Measurements from ENCODE around the gene CALCB. TPM values are rescaled to one million over a fixed set of nuclear protein-coding genes. Genes with fewer than 3 reads are reported as not detected.
"Not testable (repeated sequence)": the region's sequence is repeated elsewhere in the genome, so short reads cannot be mapped to it uniquely, and the experiment has no call there.

CALCB gene
- under 1 TPM; 0.12 to 0.50 TPM for total RNA-seq

DNA sequence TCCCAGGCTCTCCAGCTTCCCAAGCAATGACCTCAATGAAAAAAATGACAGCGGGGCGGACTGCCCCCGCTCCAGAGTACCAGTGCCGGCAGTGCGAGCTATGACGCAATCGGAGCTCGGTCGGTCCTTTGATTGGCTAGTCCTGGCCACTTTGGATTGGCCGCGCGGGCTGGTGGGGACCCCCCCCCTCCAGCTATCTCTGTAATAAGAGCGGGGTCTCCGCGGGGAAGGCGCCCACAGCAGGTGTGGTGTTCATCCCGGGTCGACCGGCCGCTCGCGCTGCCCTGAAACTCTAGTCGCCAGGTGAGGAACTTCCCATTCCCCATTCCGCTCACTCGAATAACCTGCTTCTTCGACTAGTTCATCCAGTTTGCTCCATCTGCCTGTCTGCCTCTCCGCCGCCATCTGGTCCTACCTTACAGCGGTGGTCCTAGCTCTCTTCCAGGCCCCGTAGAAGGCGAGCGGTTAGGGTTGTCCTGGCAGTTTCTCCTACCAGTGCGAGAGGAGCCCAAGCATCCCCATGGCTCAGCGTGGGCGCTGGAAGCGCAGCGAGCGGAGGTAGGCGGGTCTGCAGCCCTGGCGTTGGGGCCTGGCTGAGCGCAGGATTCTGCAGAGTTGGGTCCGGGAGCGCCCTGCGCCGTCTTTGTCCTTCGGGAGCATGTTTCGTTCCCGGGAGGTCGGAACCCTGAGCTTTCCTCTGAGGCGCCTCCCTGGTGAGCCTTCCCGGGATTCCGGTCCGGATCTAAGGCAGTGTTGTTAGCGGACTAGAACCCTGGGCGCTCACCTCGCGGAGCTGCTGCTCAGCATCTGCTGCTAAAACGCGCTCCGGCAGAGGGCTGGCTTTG is at the start of gene CALCB:
Gene CALCB (plus strand): TSS at position 233 of the 845 bp plus-strand sequence. CDS start 1,126 bp downstream, outside the sequence.
- no peak for ATAC-seq
- Mint-ChIP-seq H3K4me3 (peak within 1 kb of the TSS; percentile 77), H3K27ac (no peak within 1 kb of the TSS), H3K27me3 (peaks cover 32 to 43% of the 10 kb centered on the region in 2 donors), H3K4me1 (ENCODE audit: low read depth in 2 of 2) (peaks cover 9 to 16% of the 10 kb centered on the region in 2 donors), H3K36me3 (peaks cover 9% of the 10 kb centered on the region), H3K9me3 (peaks cover under 1% of the 10 kb centered on the region)
- no peak for DNase-seq (ENCODE audit: low spot score)

DNA sequence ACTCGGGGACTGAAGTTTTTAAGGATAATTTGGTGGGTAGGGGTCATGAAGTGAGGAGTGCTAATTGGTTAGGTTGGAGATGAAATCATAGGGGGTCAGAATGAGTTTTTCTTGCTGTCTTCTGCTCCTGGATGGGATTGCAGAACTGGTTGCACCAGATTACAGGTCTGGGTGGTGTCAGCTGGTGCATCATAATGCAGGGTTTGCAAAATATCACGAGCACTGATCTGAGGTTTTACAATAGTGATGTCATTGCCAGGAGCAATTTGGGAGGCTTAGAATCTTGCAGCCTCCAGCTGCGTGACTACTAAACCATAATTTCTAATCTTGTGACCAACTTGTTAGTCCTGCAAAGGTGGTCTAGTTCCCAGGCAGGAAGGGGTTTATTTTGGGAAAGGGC is 46.4 kb upstream of the CALCB start:
- ATAC-seq, result no peak
- DNase-seq (ENCODE audit: low spot score), result no peak

DNA sequence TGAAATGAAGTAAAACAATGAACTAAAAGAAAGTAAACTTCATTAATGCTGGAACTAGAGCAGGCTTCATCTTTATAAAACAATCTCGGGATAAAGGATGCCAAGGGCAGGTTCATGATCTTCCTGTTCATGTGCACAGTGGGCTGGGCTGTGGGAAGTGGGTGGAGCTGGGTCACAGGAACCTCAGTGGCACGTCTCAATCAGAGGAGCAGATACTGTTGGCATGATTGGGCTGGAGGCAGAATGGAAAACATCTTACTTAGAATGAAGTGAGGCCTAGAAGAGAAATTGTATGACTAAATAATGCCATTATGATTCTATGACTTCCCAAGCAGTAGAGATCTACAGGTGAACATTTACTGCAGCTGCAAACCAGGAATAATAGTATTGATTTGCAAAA is 45.4 kb upstream of the CALCB start:
- no peaks in the 10 kb centered on the region for H3K9me3 Mint-ChIP-seq
- ATAC-seq (no peak), DNase-seq (ENCODE audit: low spot score) (no peak)
- no peak overlapping the region for H3K27ac Mint-ChIP-seq
- H3K4me3 Mint-ChIP-seq, result no peak overlapping the region
- H3K4me1 Mint-ChIP-seq (ENCODE audit: low read depth in 2 of 2), result no peaks in the 10 kb centered on the region
- no peaks in the 10 kb centered on the region for H3K36me3 Mint-ChIP-seq
- peaks cover 33 to 47% of the 10 kb centered on the region in 2 donors for H3K27me3 Mint-ChIP-seq

More for the DNA sequence above, 46.4 kb upstream of the CALCB start:
- Mint-ChIP-seq H3K9me3 (no peaks in the 10 kb centered on the region), H3K4me1 (ENCODE audit: low read depth in 2 of 2) (no peaks in the 10 kb centered on the region), H3K27me3 (peaks cover 31 to 44% of the 10 kb centered on the region in 2 donors), H3K27ac (no peak overlapping the region), H3K36me3 (no peaks in the 10 kb centered on the region), H3K4me3 (no peak overlapping the region)

DNA sequence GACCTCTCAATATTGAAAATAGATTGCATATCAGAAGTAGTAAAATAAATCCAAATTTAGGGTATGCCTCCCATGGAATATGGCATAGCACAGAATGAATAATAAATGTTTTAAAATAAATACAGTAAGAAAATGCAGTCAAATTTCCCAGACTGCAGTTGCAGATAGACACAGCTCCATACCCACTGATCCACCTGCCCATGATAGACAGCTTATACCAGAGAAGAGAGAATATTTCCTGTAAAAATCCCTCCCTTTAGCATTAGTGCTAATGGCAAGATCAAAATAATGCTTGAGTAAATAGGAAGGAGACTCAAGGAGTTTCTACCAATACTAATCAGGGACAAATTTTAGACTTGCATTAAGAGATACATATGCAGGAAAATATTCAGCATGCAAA is 45.0 kb upstream of the CALCB start:
- H3K27me3 Mint-ChIP-seq, result peaks cover 36 to 50% of the 10 kb centered on the region in 2 donors
- H3K36me3 Mint-ChIP-seq, result no peaks in the 10 kb centered on the region
- no peak for ATAC-seq
- no peaks in the 10 kb centered on the region for H3K9me3 Mint-ChIP-seq
- no peak overlapping the region for H3K4me3 Mint-ChIP-seq
- no peak overlapping the region for H3K27ac Mint-ChIP-seq
- no peak for DNase-seq (ENCODE audit: low spot score)
- H3K4me1 Mint-ChIP-seq (ENCODE audit: low read depth in 2 of 2), result no peaks in the 10 kb centered on the region

DNA sequence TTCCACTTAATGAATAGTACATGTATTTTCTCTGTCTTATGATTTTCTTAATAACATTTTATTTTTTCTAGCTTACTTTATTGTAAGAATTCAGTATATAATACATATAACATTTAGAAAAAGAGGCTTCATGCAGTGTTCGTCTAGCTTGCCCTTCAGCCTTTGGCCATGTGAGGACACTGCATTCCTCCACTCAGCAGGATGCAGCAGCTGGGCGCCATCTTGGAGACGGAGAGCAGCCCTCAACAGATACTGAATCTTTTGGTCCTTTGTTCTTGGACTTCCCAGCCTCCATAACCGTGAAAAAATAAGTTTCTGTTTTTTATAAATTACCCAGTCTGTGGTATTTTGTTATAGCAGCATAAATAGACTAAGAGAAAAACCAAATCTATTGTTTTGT is 41.4 kb upstream of the CALCB start:
- H3K27ac Mint-ChIP-seq, ATAC-seq: not testable (repeated sequence)
- peaks cover 30 to 31% of the 10 kb centered on the region in 2 donors for H3K27me3 Mint-ChIP-seq

DNA sequence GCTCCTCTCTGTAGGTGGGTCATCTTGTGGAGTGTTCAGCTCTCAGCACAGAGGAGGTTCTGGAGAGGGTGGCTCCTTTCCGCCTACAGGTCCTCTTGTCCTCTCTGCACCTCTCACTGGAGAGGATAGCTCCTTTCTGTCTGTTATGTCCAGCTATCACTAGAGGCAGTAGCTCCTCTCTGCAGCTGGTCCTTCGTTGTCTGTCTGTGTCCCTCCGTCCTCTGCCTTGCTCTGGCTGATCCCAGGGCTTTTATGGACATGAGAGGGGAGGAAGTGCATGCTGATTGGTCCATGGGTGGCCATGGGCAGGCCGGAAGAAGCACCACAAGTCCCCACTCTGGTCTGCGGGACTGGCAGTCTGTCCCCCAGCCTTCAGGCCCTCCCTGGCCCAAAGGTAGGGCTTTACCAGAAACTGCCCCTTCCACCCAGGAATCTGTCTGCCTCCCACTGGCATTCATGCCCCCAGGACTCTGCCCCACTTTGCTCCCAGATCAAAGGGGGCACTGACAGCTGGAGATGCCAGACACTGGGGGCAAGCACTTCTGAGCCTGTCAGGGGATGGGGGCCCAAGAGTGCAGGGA is 38.6 kb upstream of the CALCB start:
- H3K9me3 Mint-ChIP-seq, result no peaks in the 10 kb centered on the region
- H3K4me1 Mint-ChIP-seq (ENCODE audit: low read depth in 2 of 2), result no peaks in the 10 kb centered on the region
- no peak overlapping the region for H3K27ac Mint-ChIP-seq
- ATAC-seq, result no peak
- no peak overlapping the region for H3K4me3 Mint-ChIP-seq
- no peak for DNase-seq (ENCODE audit: low spot score)
- H3K27me3 Mint-ChIP-seq, result peaks cover 22 to 32% of the 10 kb centered on the region in 2 donors
- H3K36me3 Mint-ChIP-seq, result no peaks in the 10 kb centered on the region

More for the DNA sequence above, 41.4 kb upstream of the CALCB start:
- not testable (repeated sequence) for DNase-seq (ENCODE audit: low spot score); H3K4me3 Mint-ChIP-seq; H3K9me3 Mint-ChIP-seq; H3K4me1 Mint-ChIP-seq (ENCODE audit: low read depth in 2 of 2); H3K36me3 Mint-ChIP-seq

DNA sequence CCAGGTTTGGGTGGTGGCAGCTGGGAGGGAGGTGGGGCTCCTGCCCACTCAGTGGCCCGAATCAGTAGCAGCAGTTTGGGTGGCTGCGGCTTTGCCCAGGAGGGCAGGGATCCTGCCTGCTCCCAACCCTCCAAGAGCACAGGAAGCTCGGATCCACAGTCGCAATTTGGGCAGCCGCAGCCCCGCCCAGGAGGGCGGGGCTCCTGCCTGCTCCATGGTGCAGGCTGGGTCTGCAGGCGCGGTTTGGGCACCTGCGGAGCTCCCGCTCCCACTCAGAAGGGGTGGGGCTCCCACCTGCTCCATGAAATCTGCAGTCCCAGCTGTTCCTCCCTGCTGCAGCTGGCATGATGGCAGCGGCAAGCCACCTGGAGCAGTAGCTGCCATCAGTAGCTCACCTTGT is 38.1 kb upstream of the CALCB start:
- DNase-seq (ENCODE audit: low spot score), result no peak
- no peak for ATAC-seq
- H3K4me1 Mint-ChIP-seq (ENCODE audit: low read depth in 2 of 2), result no peaks in the 10 kb centered on the region
- no peak overlapping the region for H3K27ac Mint-ChIP-seq
- no peaks in the 10 kb centered on the region for H3K36me3 Mint-ChIP-seq
- H3K9me3 Mint-ChIP-seq, result no peaks in the 10 kb centered on the region
- H3K4me3 Mint-ChIP-seq, result no peak overlapping the region
- H3K27me3 Mint-ChIP-seq, result peaks cover 18 to 32% of the 10 kb centered on the region in 2 donors

GRCh38 chr11:15038963-15039362 is 34.4 kb upstream of the CALCB start:
- Mint-ChIP-seq H3K9me3 (no peaks in the 10 kb centered on the region), H3K36me3 (no peaks in the 10 kb centered on the region), H3K4me1 (ENCODE audit: low read depth in 2 of 2) (no peaks in the 10 kb centered on the region), H3K27me3 (peaks cover 12 to 14% of the 10 kb centered on the region in 2 donors), H3K4me3 (no peak overlapping the region), H3K27ac (no peak overlapping the region)
- no peak for ATAC-seq
- no peak for DNase-seq (ENCODE audit: low spot score)

- no peak overlapping the region for H3K27ac Mint-ChIP-seq
- no peaks in the 10 kb centered on the region for H3K4me1 Mint-ChIP-seq (ENCODE audit: low read depth in 2 of 2)
- DNase-seq (ENCODE audit: low spot score), result no peak
- no peak for ATAC-seq
- no peaks in the 10 kb centered on the region for H3K36me3 Mint-ChIP-seq
- no peaks in the 10 kb centered on the region for H3K9me3 Mint-ChIP-seq
- peaks cover 5 to 12% of the 10 kb centered on the region in 2 donors for H3K27me3 Mint-ChIP-seq
- H3K4me3 Mint-ChIP-seq, result no peak overlapping the region
Measured at GRCh38 chr11:15045209-15045608, 28.2 kb upstream of the CALCB start.

DNA sequence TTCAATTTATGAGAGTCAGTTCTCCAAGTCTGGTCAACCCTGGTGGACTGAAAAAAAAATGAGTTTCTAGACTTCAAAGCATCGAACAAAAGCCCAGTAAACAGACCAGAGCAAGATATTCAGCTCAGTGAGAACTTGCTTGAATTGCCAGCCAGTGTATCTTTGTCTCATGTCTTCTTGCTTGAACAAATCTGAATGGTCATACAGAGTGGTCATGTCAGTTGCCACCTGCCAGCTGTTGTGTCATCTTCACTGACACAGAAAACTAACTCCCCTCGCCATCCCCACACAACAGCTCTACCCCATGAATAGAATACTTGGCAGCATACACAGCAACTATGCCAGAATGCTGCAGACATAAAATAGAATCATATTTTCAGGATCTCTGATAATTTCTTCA is 27.5 kb upstream of the CALCB start:
- H3K9me3 Mint-ChIP-seq, result no peaks in the 10 kb centered on the region
- H3K4me1 Mint-ChIP-seq (ENCODE audit: low read depth in 2 of 2), result no peaks in the 10 kb centered on the region
- H3K36me3 Mint-ChIP-seq, result no peaks in the 10 kb centered on the region
- H3K27me3 Mint-ChIP-seq, result peaks cover 5 to 13% of the 10 kb centered on the region in 2 donors
- H3K4me3 Mint-ChIP-seq, result no peak overlapping the region
- ATAC-seq (no peak), DNase-seq (ENCODE audit: low spot score) (no peak)
- H3K27ac Mint-ChIP-seq, result no peak overlapping the region

- H3K27me3 Mint-ChIP-seq, result peaks cover 5 to 15% of the 10 kb centered on the region in 2 donors
- not testable (repeated sequence) for H3K36me3 Mint-ChIP-seq; H3K4me1 Mint-ChIP-seq (ENCODE audit: low read depth in 2 of 2); ATAC-seq; H3K27ac Mint-ChIP-seq; H3K4me3 Mint-ChIP-seq; H3K9me3 Mint-ChIP-seq; DNase-seq (ENCODE audit: low spot score)
Measured at GRCh38 chr11:15046673-15047072, 26.7 kb upstream of the CALCB start.

GRCh38 chr11:15048616-15049015 is 24.8 kb upstream of the CALCB start:
- H3K36me3 Mint-ChIP-seq, result no peaks in the 10 kb centered on the region
- no peak overlapping the region for H3K27ac Mint-ChIP-seq
- H3K9me3 Mint-ChIP-seq, result no peaks in the 10 kb centered on the region
- peaks cover 0 to 22% of the 10 kb centered on the region in 2 donors for H3K27me3 Mint-ChIP-seq
- no peaks in the 10 kb centered on the region for H3K4me1 Mint-ChIP-seq (ENCODE audit: low read depth in 2 of 2)
- ATAC-seq (no peak), DNase-seq (ENCODE audit: low spot score) (no peak)
- H3K4me3 Mint-ChIP-seq, result no peak overlapping the region

GRCh38 chr11:15053191-15053685 is 20.2 kb upstream of the CALCB start:
- no peaks in the 10 kb centered on the region for H3K36me3 Mint-ChIP-seq
- peaks cover 13 to 29% of the 10 kb centered on the region in 2 donors for H3K27me3 Mint-ChIP-seq
- no peak overlapping the region for H3K27ac Mint-ChIP-seq
- H3K9me3 Mint-ChIP-seq, result no peaks in the 10 kb centered on the region
- no peaks in the 10 kb centered on the region for H3K4me1 Mint-ChIP-seq (ENCODE audit: low read depth in 2 of 2)
- DNase-seq (ENCODE audit: low spot score) (no peak), ATAC-seq (peak in 1 of 2 donors; percentile 31)
- no peak overlapping the region for H3K4me3 Mint-ChIP-seq

Measured in natural killer cell treated with Interleukin-12 subunit alpha and Interleukin-12 subunit beta and Interleukin-15 and Interleukin-18, amount 100 ng/mL, for 72 hours (primary cell).